Stimulated activated naive B cell treated with anti-CD40 and anti-IgM and Interleukin-4, amounts not matched to agents 10 μg/mL and 1 μg/mL and 100 μg/mL, for 72 hours (primary cell): ENCODE results near the gene TLCD5.
A peak's percentile ranks its signal among the peaks of the same experiment; 100 is the strongest.

Source experiments
- ATAC-seq, 2 donors: fragments of 150-1000 bp; cut with Tn5 transposase; replicated peaks; 2 replicates each; pipeline ENCODE4 v1.10.0; 2021; ENCODE audit warnings: moderate library complexity in 1 of 2
- DNase-seq: peaks from one replicate; pipeline ENCODE4 v3.0.0; 2021
- H3K27ac Mint-ChIP-seq: one replicate; pipeline ENCODE4 v1.8.0; 2022; ENCODE audit warnings: mild to moderate bottlenecking, mixed read lengths
- H3K27me3 Mint-ChIP-seq, 2 donors: one replicate each; pipeline ENCODE4 v1.8.0; 2022; ENCODE audit warnings: mixed read lengths in 2 of 2
- H3K36me3 Mint-ChIP-seq, 2 donors: one replicate each; pipeline ENCODE4 v1.8.0; 2022; ENCODE audit warnings: mixed read lengths in 2 of 2, mild to moderate bottlenecking in 1 of 2
- H3K4me1 Mint-ChIP-seq, 2 donors: one replicate each; pipeline ENCODE4 v1.8.0; 2022; ENCODE audit warnings: mixed read lengths in 2 of 2, mild to moderate bottlenecking in 1 of 2
- H3K4me3 Mint-ChIP-seq, 2 donors: one replicate each; pipeline ENCODE4 v1.8.0; 2022; ENCODE audit warnings: mild to moderate bottlenecking in 2 of 2, mixed read lengths in 2 of 2, moderate library complexity in 1 of 2
- H3K9me3 Mint-ChIP-seq, 2 donors: one replicate each; pipeline ENCODE4 v1.8.0; 2022; ENCODE audit warnings: mixed read lengths in 2 of 2, mild to moderate bottlenecking in 1 of 2

TLCD5 gene

DNA sequence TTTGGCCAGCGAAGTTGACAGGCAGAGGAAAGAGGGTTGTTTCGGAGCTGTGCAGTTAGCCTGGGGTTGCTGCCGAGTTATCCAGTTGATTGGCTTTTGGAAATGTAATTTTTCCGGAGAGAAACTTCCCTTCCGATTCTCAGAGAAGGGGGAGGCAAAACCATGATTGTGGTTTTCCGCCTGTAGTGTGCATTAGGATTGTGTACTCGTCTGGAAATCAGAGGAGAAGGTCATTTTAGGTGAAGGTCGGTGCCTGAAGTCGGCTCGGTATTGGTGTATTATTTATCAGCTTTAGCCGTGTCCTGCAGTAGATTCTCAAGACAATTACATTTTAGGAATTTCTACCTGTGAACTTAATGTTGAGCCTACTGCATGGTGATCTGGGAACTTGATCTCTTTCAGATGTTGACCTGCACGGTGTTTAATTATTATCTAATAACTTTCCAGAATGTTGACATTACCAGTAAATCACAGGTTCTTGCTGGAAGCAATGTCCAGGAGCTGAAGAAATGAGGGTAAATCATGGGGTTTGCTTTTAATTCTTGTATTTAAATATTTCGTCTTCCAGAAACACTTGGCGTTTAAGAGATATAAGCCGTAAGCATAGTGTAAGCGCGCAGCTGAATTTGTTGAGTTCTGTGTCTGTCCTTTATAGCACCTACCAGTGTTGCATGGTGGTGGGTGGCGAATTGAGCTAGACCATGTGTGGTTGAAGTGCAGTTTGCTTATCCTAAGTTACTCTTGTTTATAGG, 12.4 kb downstream of the TLCD5 start:
- DNase-seq: no peak
- Mint-ChIP-seq H3K27me3 (peaks cover 30 to 42% of the 10 kb centered on the region in 2 donors), H3K36me3 (peaks cover 3 to 4% of the 10 kb centered on the region in 2 donors), H3K4me1 (peaks cover 19 to 36% of the 10 kb centered on the region in 2 donors), H3K9me3 (peaks cover 0 to 2% of the 10 kb centered on the region in 2 donors), H3K4me3 (peak overlapping the region; percentile 92 to 93), H3K27ac (peak overlapping the region; percentile 86)
- no peak for ATAC-seq

- no peak for ATAC-seq
- Mint-ChIP-seq H3K27me3 (peaks cover 31 to 38% of the 10 kb centered on the region in 2 donors), H3K9me3 (peaks cover 0 to 2% of the 10 kb centered on the region in 2 donors), H3K4me1 (peaks cover 19 to 36% of the 10 kb centered on the region in 2 donors), H3K36me3 (peaks cover 4% of the 10 kb centered on the region in 2 donors), H3K27ac (no peak overlapping the region), H3K4me3 (peak overlapping the region in 1 of 2 donors; percentile 93)
- DNase-seq: no peak
Measured at GRCh38 chr11:120338107-120338933, 13.2 kb downstream of the TLCD5 start.

DNA sequence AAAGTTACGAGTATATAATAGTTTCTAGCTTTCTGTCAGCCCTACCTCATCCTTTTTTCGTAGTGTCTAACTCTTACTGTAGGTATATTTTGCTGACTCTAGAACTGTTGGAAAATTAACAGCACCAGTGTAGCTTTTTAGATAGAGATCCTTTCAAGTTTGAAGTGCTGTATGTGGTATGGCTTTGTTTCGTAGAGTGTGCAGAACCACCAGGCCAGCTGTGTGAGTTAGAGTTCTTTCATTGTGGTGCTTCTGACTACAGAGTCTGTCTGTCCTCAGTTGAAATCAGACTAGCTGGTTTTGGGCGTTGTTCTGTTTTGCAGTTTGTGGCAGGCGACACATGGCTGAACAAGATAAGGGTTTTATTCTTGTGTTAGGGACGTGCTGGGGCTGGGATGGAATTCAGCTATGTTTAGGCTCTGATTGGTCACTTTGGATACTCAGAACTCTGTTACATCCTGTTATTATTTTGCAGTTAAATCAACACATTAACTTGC, 14.3 kb downstream of the TLCD5 start:
- peaks cover 0 to 2% of the 10 kb centered on the region in 2 donors for H3K9me3 Mint-ChIP-seq
- peaks cover 27 to 37% of the 10 kb centered on the region in 2 donors for H3K27me3 Mint-ChIP-seq
- H3K36me3 Mint-ChIP-seq: peaks cover 4% of the 10 kb centered on the region in 2 donors
- H3K4me1 Mint-ChIP-seq: peaks cover 22 to 46% of the 10 kb centered on the region in 2 donors
- no peak overlapping the region for H3K4me3 Mint-ChIP-seq
- ATAC-seq (no peak), DNase-seq (no peak)
- no peak overlapping the region for H3K27ac Mint-ChIP-seq

DNA sequence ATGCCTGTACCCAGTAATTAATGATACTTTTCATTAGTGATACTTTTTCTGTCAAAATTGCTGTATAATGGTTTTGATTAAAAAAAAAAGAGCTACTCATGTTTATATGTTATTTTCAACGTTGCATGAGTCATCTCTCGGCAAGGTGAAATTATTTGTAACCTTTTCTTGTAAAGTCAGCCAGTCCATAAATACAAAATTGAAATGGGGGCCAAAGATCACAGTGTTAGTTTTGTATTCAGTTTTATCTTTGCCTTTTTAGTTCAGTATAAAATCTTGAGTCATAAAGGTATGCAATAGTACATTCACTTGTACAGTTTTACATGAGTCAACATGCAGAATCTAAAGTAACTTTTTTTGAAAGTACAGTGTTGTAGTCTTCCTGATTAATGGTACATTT, 15.4 kb downstream of the TLCD5 start:
- no peak overlapping the region for H3K27ac Mint-ChIP-seq
- ATAC-seq (no peak), DNase-seq (no peak)
- peaks cover 4% of the 10 kb centered on the region in 2 donors for H3K36me3 Mint-ChIP-seq
- no peak overlapping the region for H3K4me3 Mint-ChIP-seq
- H3K9me3 Mint-ChIP-seq: peaks cover 0 to 2% of the 10 kb centered on the region in 2 donors
- H3K27me3 Mint-ChIP-seq: peaks cover 31 to 43% of the 10 kb centered on the region in 2 donors
- peaks cover 27 to 48% of the 10 kb centered on the region in 2 donors for H3K4me1 Mint-ChIP-seq

GRCh38 chr11:120342226-120342625, 17.1 kb downstream of the TLCD5 start:
- no peak overlapping the region for H3K4me3 Mint-ChIP-seq
- H3K4me1 Mint-ChIP-seq: peaks cover 28 to 53% of the 10 kb centered on the region in 2 donors
- peaks cover 40 to 52% of the 10 kb centered on the region in 2 donors for H3K27me3 Mint-ChIP-seq
- DNase-seq (no peak), ATAC-seq (no peak)
- no peak overlapping the region for H3K27ac Mint-ChIP-seq
- peaks cover 4% of the 10 kb centered on the region in 2 donors for H3K36me3 Mint-ChIP-seq
- H3K9me3 Mint-ChIP-seq: peaks cover 0 to 2% of the 10 kb centered on the region in 2 donors

DNA sequence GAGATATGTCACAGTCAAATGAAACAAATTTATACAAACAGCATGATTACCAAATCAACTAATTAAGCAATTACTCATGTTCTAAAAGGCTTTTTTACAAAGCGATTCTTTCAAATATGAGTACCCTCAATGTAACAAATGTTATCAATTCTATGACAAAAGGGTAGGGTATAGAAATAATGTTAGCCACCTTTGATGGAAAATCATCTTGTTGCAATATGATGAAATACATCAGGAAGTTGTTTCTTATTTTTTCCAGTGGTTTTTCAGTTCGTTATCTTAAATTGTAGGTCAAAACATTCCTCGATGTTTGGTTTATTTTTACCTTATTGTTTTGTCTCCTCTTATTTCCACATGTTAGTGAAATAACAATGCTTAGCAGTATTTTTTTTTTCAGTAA, 17.6 kb downstream of the TLCD5 start:
- Mint-ChIP-seq H3K27me3 (peaks cover 41 to 52% of the 10 kb centered on the region in 2 donors), H3K4me1 (peaks cover 26 to 53% of the 10 kb centered on the region in 2 donors), H3K27ac (no peak overlapping the region), H3K36me3 (peaks cover 4% of the 10 kb centered on the region in 2 donors), H3K9me3 (peaks cover 0 to 2% of the 10 kb centered on the region in 2 donors), H3K4me3 (no peak overlapping the region)
- DNase-seq: no peak
- no peak for ATAC-seq

DNA sequence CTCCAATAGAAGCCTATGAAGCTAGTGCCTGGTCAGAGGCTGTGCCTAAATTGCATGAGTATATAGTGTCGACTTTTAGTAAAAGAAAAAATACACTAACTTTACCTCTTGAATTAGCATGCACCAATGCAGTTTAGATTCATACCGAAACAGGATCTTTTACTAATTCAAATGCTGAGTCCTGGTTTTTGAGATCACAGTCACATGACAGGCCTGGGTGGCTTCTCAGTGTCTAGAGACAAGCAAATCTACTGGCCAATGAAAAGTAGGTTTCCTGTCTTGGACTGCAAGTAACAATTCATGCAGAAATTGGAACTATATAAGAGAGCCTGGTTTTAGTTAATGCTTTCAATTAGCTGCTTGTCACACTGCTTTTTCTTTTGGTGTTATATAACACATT, 18.3 kb downstream of the TLCD5 start:
- Mint-ChIP-seq H3K4me1 (peaks cover 23 to 49% of the 10 kb centered on the region in 2 donors), H3K9me3 (peaks cover 0 to 2% of the 10 kb centered on the region in 2 donors), H3K4me3 (no peak overlapping the region), H3K36me3 (peaks cover 4% of the 10 kb centered on the region in 2 donors), H3K27ac (no peak overlapping the region), H3K27me3 (peaks cover 36 to 48% of the 10 kb centered on the region in 2 donors)
- DNase-seq (peak; percentile 26), ATAC-seq (peak; percentile 81 to 83)

GRCh38 chr11:120344302-120345004, 19.4 kb downstream of the TLCD5 start:
- Mint-ChIP-seq H3K36me3 (peaks cover 4% of the 10 kb centered on the region in 2 donors), H3K27me3 (peaks cover 41 to 53% of the 10 kb centered on the region in 2 donors), H3K9me3 (peaks cover 0 to 2% of the 10 kb centered on the region in 2 donors), H3K27ac (peak overlapping the region; percentile 49), H3K4me1 (peaks cover 23 to 56% of the 10 kb centered on the region in 2 donors), H3K4me3 (peak overlapping the region; percentile 62 to 72)
- DNase-seq (peak; percentile 63), ATAC-seq (peak; percentile 90 to 94)

DNA sequence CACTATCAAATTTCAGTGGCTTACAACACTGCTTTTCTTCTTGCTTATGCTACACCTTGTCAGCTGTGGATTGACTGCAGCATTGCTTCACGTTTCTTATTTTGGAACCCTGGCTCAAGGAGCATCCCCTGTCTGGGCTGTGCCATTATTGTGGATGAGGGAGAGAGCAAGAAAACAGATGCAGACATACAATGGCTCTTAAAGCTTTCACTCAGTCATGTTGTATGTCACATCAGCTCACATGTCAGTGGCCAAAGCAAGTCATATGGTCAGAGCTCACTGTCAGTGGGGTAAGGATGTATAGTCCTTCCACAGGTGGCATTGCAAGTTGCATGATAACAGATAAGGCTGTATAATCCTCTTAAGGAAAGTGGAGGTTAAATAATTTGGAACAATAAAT, 21.1 kb downstream of the TLCD5 start:
- H3K36me3 Mint-ChIP-seq: peaks cover 0 to 4% of the 10 kb centered on the region in 2 donors
- H3K9me3 Mint-ChIP-seq: peaks cover 0 to 2% of the 10 kb centered on the region in 2 donors
- peaks cover 50% of the 10 kb centered on the region in 2 donors for H3K27me3 Mint-ChIP-seq
- no peak for DNase-seq
- H3K4me3 Mint-ChIP-seq: no peak overlapping the region
- no peak for ATAC-seq
- peaks cover 19 to 52% of the 10 kb centered on the region in 2 donors for H3K4me1 Mint-ChIP-seq
- no peak overlapping the region for H3K27ac Mint-ChIP-seq

DNA sequence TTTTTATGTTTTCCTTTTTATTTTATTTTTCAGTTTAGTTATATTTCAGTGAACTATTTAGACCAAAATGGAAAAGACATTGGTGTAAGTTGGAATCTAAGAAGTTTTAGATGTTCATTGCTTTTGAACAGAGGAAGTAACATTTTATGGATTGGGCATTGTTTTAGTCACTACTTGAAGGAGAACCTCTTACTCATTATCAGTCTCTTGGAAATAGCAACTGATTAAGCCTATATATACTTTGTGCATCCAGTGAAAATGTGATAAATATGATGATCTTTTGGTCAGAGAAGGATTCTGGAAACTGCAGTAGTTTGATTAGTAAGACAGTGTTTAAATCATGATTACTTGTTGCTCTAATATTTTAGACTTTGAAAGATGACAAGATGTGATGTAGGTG, 25.5 kb downstream of the TLCD5 start:
- no peak for DNase-seq
- Mint-ChIP-seq H3K4me1 (peaks cover 6 to 26% of the 10 kb centered on the region in 2 donors), H3K27me3 (peaks cover 45 to 72% of the 10 kb centered on the region in 2 donors), H3K9me3 (no peaks in the 10 kb centered on the region), H3K36me3 (peaks cover 4 to 5% of the 10 kb centered on the region in 2 donors), H3K27ac (no peak overlapping the region), H3K4me3 (no peak overlapping the region)
- no peak for ATAC-seq

GRCh38 chr11:120352405-120352804, 27.3 kb downstream of the TLCD5 start:
- Mint-ChIP-seq H3K4me3 (no peak overlapping the region), H3K4me1 (peaks cover 4 to 12% of the 10 kb centered on the region in 2 donors), H3K27ac (no peak overlapping the region), H3K27me3 (peaks cover 38 to 61% of the 10 kb centered on the region in 2 donors), H3K9me3 (no peaks in the 10 kb centered on the region), H3K36me3 (peaks cover 7 to 13% of the 10 kb centered on the region in 2 donors)
- ATAC-seq: no peak
- DNase-seq: no peak

DNA sequence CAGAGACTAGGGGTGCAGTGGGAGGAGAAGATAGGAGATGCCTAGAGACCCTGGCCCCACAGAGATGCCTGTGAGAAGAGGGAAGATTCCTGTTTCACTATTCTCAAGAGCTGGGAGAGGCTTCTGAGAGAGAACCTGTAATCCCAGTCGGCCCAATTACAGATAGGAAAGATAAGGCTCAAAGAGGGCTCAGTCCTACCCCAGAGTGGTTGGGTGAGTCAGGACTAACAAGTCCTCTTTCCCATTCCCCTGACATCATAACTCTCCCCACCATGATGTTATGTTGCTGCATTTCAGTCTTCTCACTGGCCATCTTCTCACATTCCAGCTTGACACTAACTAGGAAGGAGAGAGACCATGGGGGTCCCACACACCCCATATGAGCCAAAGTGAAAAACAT, 29.0 kb downstream of the TLCD5 start:
- H3K4me1 Mint-ChIP-seq: peaks cover 4 to 5% of the 10 kb centered on the region in 2 donors
- H3K9me3 Mint-ChIP-seq: no peaks in the 10 kb centered on the region
- H3K36me3 Mint-ChIP-seq: peaks cover 9 to 24% of the 10 kb centered on the region in 2 donors

GRCh38 chr11:120354779-120355178, 29.7 kb downstream of the TLCD5 start:
- peaks cover 32 to 61% of the 10 kb centered on the region in 2 donors for H3K27me3 Mint-ChIP-seq

More for the DNA sequence above, 29.0 kb downstream of the TLCD5 start:
- Mint-ChIP-seq H3K4me3 (no peak overlapping the region), H3K27ac (no peak overlapping the region), H3K27me3 (peaks cover 35 to 63% of the 10 kb centered on the region in 2 donors)
- DNase-seq (no peak), ATAC-seq (no peak)

More at GRCh38 chr11:120354779-120355178, 29.7 kb downstream of the TLCD5 start:
- no peak overlapping the region for H3K27ac Mint-ChIP-seq
- H3K4me3 Mint-ChIP-seq: no peak overlapping the region
- DNase-seq (no peak), ATAC-seq (no peak)
- peaks cover 9 to 24% of the 10 kb centered on the region in 2 donors for H3K36me3 Mint-ChIP-seq
- H3K9me3 Mint-ChIP-seq: no peaks in the 10 kb centered on the region
- H3K4me1 Mint-ChIP-seq: peaks cover 3 to 4% of the 10 kb centered on the region in 2 donors
